Esophagus mucosa (tissue), 1 donor: ENCODE data around the gene LRRC2. TPM values are rescaled to one million over a fixed set of nuclear protein-coding genes. Genes with fewer than 3 reads are reported as not detected.
A peak's percentile ranks its signal among the peaks of the same experiment; 100 is the strongest.
"Not testable (repeated sequence)": the region's sequence is repeated elsewhere in the genome, so short reads cannot be mapped to it uniquely, and the experiment has no call there.

Source experiments
- ATAC-seq: fragments of 200-7000 bp; cut with Tn5 transposase; one replicate; pipeline ENCODE4 v1.9.1; 2020
- total RNA-seq: library from RNA; stranded (reverse); gene quantifications from one replicate; pipeline ENCODE4 v1.2.4, GENCODE V29; 2023
- donor health status: DM: yes; HTN: yes; CAD: no.

LRRC2 gene
- total RNA-seq, 1 donor from 2014 or later, result 0.28 TPM

DNA sequence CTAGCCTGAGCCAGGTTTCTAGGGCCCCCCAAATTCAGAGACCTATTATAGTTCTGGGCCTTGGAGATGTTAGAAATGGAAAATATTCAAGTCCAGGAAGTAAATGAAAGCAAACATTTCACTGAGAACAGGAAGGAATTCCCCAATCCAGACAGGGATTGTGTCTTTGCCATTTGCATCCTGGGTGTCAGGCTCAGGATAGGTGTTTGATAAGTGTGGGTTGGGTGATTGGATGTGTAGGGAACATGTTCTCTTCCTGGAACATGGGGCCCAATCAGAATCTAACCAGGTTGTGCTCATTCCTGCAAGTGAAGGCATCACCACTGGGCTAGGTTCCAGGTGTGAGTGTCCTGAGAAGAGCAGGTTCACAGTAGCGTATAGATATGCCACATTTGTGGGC, 14.6 kb upstream of the LRRC2 start:
- no peak for ATAC-seq

DNA sequence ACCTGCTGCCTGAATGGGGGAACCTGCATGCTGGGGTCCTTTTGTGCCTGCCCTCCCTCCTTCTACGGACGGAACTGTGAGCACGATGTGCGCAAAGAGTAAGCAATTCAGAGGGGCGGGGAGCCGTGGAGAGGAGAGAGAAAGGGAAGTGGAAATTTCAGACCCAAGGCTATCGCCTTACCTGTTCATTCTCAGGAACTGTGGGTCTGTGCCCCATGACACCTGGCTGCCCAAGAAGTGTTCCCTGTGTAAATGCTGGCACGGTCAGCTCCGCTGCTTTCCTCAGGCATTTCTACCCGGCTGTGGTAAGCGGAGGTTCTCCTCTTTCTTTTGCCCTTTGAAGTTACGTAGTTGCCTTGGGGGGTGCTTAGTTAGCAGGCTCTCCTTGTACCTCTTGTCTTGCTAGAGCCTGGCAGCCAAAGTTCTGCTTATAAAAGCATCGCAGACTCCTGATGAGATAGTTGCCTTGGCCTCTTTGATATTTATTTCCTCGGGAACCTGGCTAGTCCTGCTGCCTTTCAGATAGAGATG, 13.7 kb upstream of the LRRC2 start:
- no peak for ATAC-seq

GRCh38 chr3:46578973-46579755, 13.1 kb upstream of the LRRC2 start:
- ATAC-seq, result no peak

DNA sequence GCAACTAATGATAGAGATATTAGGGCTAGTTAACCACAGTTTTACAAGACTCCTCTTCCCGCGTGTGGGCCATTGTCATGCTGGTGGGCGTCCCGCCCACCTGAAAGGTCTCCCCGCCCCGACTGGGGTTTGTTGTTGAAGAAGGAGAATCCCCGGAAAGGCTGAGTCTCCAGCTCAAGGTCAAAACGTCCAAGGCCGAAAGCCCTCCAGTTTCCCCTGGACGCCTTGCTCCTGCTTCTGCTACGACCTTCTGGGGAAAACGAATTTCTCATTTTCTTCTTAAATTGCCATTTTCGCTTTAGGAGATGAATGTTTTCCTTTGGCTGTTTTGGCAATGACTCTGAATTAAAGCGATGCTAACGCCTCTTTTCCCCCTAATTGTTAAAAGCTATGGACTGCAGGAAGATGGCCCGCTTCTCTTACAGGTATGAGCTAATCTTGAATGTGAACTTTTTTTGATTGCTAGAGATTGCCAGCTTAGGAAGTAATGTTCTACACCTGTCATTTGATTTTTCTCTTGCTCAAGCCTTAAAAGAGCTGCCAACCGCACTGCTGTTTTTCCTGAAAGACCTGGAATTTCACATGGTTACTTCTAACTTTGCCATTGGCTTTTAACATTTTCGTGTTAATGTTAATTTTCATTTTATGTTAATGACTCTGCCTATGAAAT, 11.6 kb upstream of the LRRC2 start:
- ATAC-seq, result not testable (repeated sequence)

GRCh38 chr3:46576879-46577278, 10.8 kb upstream of the LRRC2 start:
- ATAC-seq, result no peak

DNA sequence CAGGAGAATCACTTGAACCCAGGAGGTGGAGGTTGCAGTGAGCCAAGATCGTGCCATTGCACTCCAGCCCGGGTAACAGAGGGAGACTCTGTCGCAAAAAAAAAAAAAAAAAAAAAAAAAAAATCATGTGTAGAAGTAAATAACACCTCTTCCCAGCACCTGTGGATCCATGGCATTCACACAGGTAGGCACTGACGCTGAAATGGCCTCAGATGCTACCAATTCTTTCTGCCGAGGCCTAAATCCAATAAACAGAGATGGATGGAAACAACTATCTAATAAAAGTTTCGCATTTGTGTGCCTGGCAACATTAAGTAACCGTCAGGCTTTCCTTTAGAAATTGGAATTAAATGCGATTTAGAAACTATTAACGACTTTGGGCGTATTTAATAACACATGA, 10.3 kb upstream of the LRRC2 start:
- no peak for ATAC-seq

DNA sequence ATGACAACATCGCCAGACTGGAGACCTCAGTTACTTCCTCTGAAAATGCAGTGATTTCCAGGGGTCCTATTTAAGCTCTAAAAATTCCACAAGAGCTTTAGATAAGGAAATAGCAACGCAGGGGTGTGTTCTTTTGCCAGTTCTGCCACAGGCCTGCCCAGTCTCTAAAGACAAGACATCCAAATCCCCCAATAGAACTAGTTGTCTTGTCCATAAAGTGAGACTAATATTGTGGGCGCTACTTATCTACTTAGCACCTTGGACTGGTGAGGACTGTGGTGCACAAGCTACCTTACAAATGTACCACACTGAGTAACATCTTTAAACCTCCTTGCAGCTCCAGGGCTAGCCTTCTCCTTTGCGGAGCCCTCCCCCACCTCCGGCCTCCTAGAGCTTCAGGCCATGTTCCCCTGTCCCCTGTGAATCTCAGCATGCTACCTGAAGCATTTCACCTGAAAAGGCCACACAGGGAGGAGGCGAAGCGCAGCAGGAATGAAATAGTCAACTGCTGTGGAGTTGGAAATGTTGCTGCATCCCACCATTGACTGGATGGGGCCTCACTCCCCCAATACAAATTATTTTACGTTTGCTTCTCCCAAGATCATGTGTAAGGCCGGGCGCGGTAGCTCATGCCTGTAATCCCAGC, 9.6 kb upstream of the LRRC2 start:
- no peak for ATAC-seq

GRCh38 chr3:46574881-46575576, 8.9 kb upstream of the LRRC2 start:
- no peak for ATAC-seq

DNA sequence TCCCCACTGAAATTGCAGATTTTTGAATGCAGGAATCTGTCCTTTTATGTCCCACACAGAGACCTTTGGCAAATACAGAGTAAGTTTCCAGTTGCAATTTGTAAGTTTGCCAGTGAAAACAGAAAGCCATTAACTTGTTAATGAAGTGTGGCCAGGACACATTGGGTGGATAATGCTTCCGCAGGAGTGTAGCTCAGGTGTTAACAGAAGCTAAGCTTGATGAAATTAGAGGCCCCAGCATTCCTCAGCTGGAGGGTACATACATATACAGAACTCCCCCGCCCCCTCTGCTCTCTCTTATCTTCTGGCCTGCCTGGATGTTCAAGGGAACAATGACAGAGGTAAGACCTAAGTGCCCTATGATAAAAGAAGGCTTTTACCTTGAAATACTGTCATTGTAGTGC, 8.1 kb upstream of the LRRC2 start:
- ATAC-seq, result no peak

- ATAC-seq, result no peak
These were observed 7.6 kb upstream of the LRRC2 start for GRCh38 chr3:46573701-46574100.

DNA sequence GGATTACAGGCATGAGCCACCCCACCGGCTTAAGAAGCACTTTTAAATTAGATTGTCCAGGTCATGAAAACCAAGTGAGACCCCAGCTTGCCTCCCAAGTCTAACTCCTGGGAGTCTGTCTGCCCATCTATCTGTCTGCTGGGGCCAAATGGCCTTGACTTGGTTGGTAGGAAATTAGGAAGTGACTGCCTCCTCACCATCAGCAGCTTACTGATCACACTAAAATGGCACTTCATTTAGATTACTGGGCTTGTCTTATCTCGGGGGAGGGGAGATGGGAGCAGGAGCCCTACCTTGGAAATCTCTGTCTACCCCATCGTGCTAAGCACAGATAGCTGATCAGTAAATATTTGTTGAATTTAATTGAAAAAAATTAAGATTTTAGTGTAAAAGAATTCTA, 5.6 kb upstream of the LRRC2 start:
- ATAC-seq, result no peak

DNA sequence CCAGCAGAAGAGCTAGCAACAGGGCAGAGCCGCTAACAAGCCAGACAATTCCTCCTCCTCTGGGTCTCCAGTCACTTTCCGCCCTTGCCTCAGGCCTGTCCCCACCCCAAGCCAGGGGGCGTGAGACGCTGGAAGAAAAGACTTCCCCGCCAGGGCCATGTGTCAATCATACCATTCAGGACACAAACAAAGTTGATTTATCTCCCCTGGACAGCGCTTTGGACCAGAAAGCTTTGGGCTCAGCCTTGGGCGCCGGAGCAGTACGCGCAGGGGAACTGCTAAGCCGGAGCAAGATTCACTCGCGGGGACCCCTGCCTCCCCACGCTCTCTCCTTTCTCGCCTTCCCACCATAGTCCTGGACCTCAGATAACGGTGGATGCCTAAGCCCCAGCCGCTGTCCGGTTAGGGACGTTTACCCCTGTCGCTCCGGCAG, 479 bp downstream of the LRRC2 start:
- ATAC-seq, result peak; percentile 25

DNA sequence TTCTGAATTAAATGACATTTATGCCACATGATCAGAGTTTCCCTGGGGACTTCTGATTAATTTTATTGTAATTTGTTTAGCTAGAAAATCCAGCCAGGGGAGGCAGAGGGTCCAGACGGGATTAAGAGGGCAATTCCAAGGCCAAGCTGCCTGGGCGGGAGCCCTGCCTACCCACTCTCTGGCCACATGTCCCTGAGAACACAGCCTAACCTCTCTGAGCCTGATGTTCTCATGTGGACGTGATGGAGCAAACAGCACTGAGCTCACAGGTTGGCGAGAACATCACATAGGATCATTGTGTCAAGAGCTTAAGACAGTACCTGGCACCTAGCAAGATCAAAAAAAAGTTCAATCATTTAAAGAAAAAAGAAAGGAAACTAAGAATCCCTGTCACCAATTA, 1.0 kb downstream of the LRRC2 start:
- no peak for ATAC-seq

DNA sequence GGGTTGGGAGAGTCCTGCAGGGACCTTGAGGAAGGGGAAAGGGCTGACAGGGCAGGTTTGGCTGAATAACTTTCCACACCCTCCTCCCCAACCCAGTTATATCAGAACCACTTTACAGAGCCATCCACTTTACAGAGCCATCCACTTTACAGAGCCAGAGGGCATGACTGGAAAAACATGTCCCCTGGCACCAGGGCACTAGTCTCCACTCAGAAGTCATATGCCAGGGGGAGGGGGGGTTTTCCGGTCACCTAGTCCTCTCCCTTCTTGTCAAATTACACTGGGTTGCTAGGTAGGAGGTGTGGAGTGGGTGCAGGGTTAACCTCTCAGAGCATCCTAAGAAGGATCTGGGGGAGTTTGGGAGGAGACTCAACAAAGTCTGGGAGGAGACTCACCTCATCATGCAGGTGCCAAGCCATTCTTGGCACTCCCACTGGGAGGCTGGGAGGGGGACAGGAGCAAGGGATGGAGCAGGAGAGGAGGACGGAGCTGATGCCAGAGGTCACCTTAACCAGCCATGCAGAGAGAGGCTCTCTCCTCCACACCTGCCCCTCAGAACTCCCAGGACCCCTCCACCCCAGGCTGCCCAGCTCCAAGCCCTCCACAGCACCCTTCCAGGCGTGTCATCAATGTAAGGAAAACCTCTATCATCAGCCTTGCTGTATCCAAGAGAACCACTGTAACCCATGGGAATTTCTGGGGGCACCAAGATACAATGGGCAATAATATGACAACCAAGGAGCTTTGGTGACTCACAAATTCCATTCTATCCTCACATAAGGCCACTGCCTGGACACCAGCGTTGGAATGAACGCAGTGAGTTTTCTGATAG, 1.7 kb downstream of the LRRC2 start:
- no peak for ATAC-seq

DNA sequence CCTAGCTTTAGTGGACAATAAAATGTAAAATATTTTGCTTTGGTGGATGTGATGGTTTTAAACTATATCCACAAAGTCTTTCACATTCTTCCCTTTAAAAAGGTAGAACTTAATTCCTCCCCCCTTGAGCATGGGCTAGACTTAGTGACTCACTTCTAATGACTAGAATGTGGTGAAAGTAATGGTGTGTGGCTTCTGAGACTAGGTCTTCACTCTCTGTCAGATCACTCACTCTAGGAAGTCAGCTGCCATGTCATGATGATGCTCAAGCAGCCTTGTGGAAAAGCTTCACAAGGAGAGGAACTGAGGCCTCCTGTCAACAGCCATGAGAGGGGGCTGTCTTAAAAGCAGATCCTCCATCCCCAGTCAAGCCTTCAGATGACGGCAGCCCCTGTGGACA, 4.2 kb downstream of the LRRC2 start:
- no peak for ATAC-seq

DNA sequence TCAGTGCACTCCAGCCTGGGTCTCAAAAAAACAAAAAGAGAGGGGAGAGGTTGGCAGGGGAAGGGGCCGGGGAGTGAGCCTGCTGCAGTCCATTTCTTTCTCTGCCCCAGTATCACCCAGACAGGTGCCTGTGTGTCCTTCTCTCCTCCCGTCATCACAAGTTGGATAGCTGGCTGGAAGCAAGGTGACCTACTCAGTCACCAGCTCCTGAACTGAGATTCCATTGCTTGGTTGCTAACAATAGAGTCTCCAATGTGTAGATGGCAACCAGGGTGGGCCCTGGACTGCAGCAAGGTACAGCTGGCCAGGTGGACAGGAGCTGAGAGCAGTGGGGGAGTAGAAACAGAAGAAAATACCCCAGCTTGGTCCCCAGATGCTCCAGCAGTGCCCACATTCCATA, 4.6 kb downstream of the LRRC2 start:
- ATAC-seq, result no peak

GRCh38 chr3:46559091-46559704, 6.9 kb downstream of the LRRC2 start:
- no peak for ATAC-seq

GRCh38 chr3:46558184-46559043, 7.7 kb downstream of the LRRC2 start:
- ATAC-seq, result peak; percentile 90

DNA sequence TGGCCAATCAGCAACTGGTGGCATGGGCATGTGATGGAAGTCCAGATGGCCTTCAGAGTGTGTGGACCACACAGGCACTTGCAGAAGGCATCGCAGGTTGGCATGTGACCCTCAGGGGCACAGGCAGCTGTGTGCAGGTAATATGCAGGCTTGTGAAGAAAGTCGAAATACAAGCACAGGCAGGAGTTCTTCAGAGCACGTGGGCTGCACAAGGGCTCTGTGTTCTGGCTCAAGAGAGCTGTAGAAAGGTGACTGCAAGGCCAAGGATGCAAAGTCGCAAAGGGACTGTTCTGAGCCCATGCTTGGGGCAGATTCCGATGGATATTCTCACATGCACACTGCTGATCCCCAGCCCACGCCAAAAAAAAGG, 8.3 kb downstream of the LRRC2 start:
- ATAC-seq, result no peak

DNA sequence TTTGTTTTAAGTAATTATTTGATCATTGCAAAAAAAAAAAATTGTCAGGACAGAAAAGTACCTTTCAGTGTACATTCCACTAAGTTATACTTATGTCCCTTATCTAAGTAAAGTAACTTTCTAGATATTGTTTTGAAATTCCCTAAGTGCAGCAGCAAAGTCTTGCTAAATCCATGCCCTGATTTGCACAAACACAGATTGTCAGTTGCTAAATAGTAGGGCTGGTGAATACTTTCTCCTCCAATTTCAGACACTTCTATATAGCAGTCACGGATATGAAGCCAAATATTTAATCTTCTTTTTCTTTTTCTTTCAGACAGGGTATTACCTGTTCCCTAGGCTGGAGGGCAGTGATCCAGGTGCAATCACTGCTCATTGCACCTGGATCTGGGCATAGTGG, 12.9 kb downstream of the LRRC2 start:
- no peak for ATAC-seq

DNA sequence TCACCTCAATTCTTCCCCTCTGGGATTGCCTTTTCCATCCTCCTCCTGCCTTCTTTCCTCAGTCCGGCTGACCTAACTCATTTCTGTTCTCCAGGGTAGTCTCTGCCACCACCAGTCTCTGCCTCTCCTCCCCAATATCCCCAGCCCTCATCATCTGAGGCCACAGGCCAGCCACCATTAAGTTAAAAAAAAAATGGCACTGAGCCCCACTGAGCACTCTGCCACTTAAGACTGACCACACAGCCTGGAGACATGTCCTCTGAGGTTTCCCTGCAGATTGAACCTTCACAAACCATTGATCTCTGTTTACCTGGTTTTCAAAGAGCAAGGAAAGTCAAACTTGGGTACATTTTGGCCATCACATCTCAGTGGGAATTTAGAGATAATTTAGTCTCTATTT, 13.6 kb downstream of the LRRC2 start:
- ATAC-seq, result no peak
